Testis (tissue), 3 donors: ENCODE measurements around the gene CRB1. TPM values are rescaled to one million over a fixed set of nuclear protein-coding genes. Genes with fewer than 3 reads are reported as not detected.

Experiments
- DNase-seq: peaks from one replicate; pipeline ENCODE4 v3.0.0-alpha.2; 2019
- H3K27ac ChIP-seq, 2 donors: fragments of 200-600 bp; sonication (generic); one replicate each; pipeline ENCODE4 v1.5.1; 2019
- H3K27me3 ChIP-seq: fragments of 200-600 bp; sonication (generic); one replicate; pipeline ENCODE4 v1.5.1; 2019
- H3K36me3 ChIP-seq: fragments of 200-600 bp; sonication (generic); one replicate; pipeline ENCODE4 v1.5.1; 2017; ENCODE audit warnings: low read depth; ENCODE audit errors: missing control alignments
- H3K4me1 ChIP-seq: fragments of 200-600 bp; sonication (generic); one replicate; pipeline ENCODE4 v1.5.1; 2019
- H3K4me3 ChIP-seq, 2 donors: fragments of 200-600 bp; sonication (generic); one replicate each; pipeline ENCODE4 v1.5.1; 2017 to 2019
- H3K9me3 ChIP-seq: fragments of 200-600 bp; sonication (generic); one replicate; pipeline ENCODE4 v1.5.1; 2017
- CTCF ChIP-seq, 3 experiments: fragments of 450-650 bp in 2 of 3; fragments of 200-600 bp in 1 of 3; sonication (generic) in 1 of 3; IDR thresholded peaks; one replicate each; pipeline ENCODE4 v1.5.1; 2016 to 2019; ENCODE audit warnings: antibody characterized with exemption in 3 of 3, mild to moderate bottlenecking in 2 of 3, moderate library complexity in 1 of 3
- POLR2A ChIP-seq: fragments of 450-650 bp; IDR thresholded peaks from one replicate; pipeline ENCODE4 v1.6.1; 2017; ENCODE audit warnings: antibody characterized with exemption, mild to moderate bottlenecking, moderate library complexity
- WGBS, 2 donors: methylation state at CpG; one replicate each; pipeline ENCODE4 v1.1.5; 2018; 5-methylcytosine and 5-hydroxymethylcytosine counted together
- intact Hi-C: fragments of 100-400 bp; cut with DNase I; formaldehyde crosslinking; loops from one replicate; pipeline ENCODE4 v1.15.1; 2023; ENCODE audit warnings: low total_unique reads
- polyA plus RNA-seq: library from polyadenylated mRNA; stranded (reverse); fragments of 350-450 nt; fragmentation: Illumina TruSeq; extraction: RNeasy Lipid Tissue Mini Kit (QIAGEN cat#74804); gene quantifications from one replicate; pipeline ENCODE4 v1.2.3, GENCODE V29; 2014; ENCODE audit warnings: low read depth, low replicate concordance; ENCODE audit not compliant: insufficient read depth
- total RNA-seq, 2 donors: library from RNA; depleted of rRNA; stranded (reverse); fragments of >200 nt; gene quantifications; one replicate each; pipeline ENCODE4 v1.2.3, GENCODE V29; 2016

The CRB1 gene
- total and polyA plus RNA-seq, 3 donors from 2014 or later = 7.4 to 14.7 (median 12.9) TPM

- 49 to 54% methylated on average over 2 of the region's 2 CpGs for WGBS, 2 donors
- H3K27ac ChIP-seq = no peak overlapping the region
- H3K9me3 ChIP-seq = no peaks in the 10 kb centered on the region
- intact Hi-C loops = no loop called here
- no peak for DNase-seq
- no peak overlapping the region for H3K4me3 ChIP-seq
- TF ChIP-seq CTCF (IDR thresholded peaks at IDR 0.05) = no peak
- no peak for TF ChIP-seq POLR2A
- H3K36me3 ChIP-seq = no peaks in the 10 kb centered on the region
- no peaks in the 10 kb centered on the region for H3K4me1 ChIP-seq
- H3K27me3 ChIP-seq = no peaks in the 10 kb centered on the region
Observed at GRCh38 chr1:197305925-197306324, 37.9 kb downstream of the CRB1 start.

- H3K9me3 ChIP-seq = no peaks in the 10 kb centered on the region
- no peak for DNase-seq
- no peak overlapping the region for H3K27ac ChIP-seq
- H3K4me3 ChIP-seq = no peak overlapping the region
- H3K27me3 ChIP-seq = no peaks in the 10 kb centered on the region
- 79 to 84% methylated on average over 2 of the region's 2 CpGs for WGBS, 2 donors
- H3K36me3 ChIP-seq = no peaks in the 10 kb centered on the region
- intact Hi-C loops = no loop called here
- TF ChIP-seq CTCF (IDR thresholded peaks at IDR 0.05) (no peak), POLR2A (no peak)
- H3K4me1 ChIP-seq = no peaks in the 10 kb centered on the region
Observed at GRCh38 chr1:197306381-197307062, 38.5 kb downstream of the CRB1 start.

GRCh38 chr1:197307136-197307535 is 39.1 kb downstream of the CRB1 start:
- Histone ChIP-seq H3K4me3 (no peak overlapping the region), H3K36me3 (no peaks in the 10 kb centered on the region), H3K27me3 (no peaks in the 10 kb centered on the region), H3K27ac (no peak overlapping the region), H3K9me3 (no peaks in the 10 kb centered on the region), H3K4me1 (no peaks in the 10 kb centered on the region)
- intact Hi-C loops = no loop called here
- DNase-seq = no peak
- TF ChIP-seq CTCF (IDR thresholded peaks at IDR 0.05) (no peak), POLR2A (no peak)

GRCh38 chr1:197307551-197307950 is 39.5 kb downstream of the CRB1 start:
- Histone ChIP-seq H3K9me3 (no peaks in the 10 kb centered on the region), H3K4me1 (no peaks in the 10 kb centered on the region), H3K4me3 (no peak overlapping the region), H3K27ac (no peak overlapping the region), H3K36me3 (no peaks in the 10 kb centered on the region), H3K27me3 (no peaks in the 10 kb centered on the region)
- no peak for TF ChIP-seq POLR2A
- intact Hi-C loops = no loop called here
- no peak for DNase-seq
- WGBS, 2 donors = 58 to 60% methylated on average over 3 of the region's 3 CpGs

- WGBS, 2 donors = 83 to 85% methylated on average over 4 of the region's 4 CpGs
- Histone ChIP-seq H3K27me3 (no peaks in the 10 kb centered on the region), H3K9me3 (no peaks in the 10 kb centered on the region), H3K4me3 (no peak overlapping the region), H3K27ac (no peak overlapping the region), H3K4me1 (no peaks in the 10 kb centered on the region), H3K36me3 (no peaks in the 10 kb centered on the region)
- no peak for DNase-seq
- TF ChIP-seq POLR2A (no peak), CTCF (IDR thresholded peaks at IDR 0.05) (no peak)
- intact Hi-C loops = no loop called here
Observed at GRCh38 chr1:197311081-197311480, 43.0 kb downstream of the CRB1 start.
